Activated CD8-positive, alpha-beta T cell treated with anti-CD3 and anti-CD28 coated beads, Interleukin-2, amount 10 ng/mL, durations not matched to agents 7 days and 5 days (primary cell): ENCODE data around the gene FHIT. TPM values are rescaled to one million over a fixed set of nuclear protein-coding genes. Genes with fewer than 3 reads are reported as not detected.

Experiments
- ATAC-seq: fragments of 150-1000 bp; cut with Tn5 transposase; one replicate; pipeline ENCODE4 v1.10.0; 2021; ENCODE audit warnings: moderate library complexity
- CTCF ChIA-PET: fragments of 350-600 bp; sonication (Branson Sonifier 250); formaldehyde crosslinking; loops from one replicate; lab custom pipeline; 2021; ENCODE audit warnings: antibody characterized with exemption; lab: Charles Lee
- POLR2A ChIA-PET: fragments of 350-600 bp; sonication (Branson Sonifier 250); formaldehyde crosslinking; loops from one replicate; lab custom pipeline; 2021; ENCODE audit warnings: antibody characterized with exemption; lab: Charles Lee
- DNase-seq: peaks from one replicate; pipeline ENCODE4 v3.0.0-alpha.2; 2020
- H3K27ac Mint-ChIP-seq: one replicate; pipeline ENCODE4 v1.8.0; 2021; ENCODE audit warnings: mild to moderate bottlenecking, mixed read lengths
- H3K27me3 Mint-ChIP-seq: one replicate; pipeline ENCODE4 v1.8.0; 2021; ENCODE audit warnings: low read depth, mixed read lengths
- H3K36me3 Mint-ChIP-seq: one replicate; pipeline ENCODE4 v1.8.0; 2021; ENCODE audit warnings: low read depth, mixed read lengths
- H3K4me1 Mint-ChIP-seq: one replicate; pipeline ENCODE4 v1.8.0; 2021; ENCODE audit warnings: low read depth, mixed read lengths
- H3K4me3 Mint-ChIP-seq: one replicate; pipeline ENCODE4 v1.8.0; 2021; ENCODE audit warnings: mild to moderate bottlenecking, mixed read lengths
- H3K9me3 Mint-ChIP-seq: one replicate; pipeline ENCODE4 v1.8.0; 2022; ENCODE audit warnings: mixed read lengths; ENCODE audit not compliant: insufficient read depth
- total RNA-seq, 2 experiments: library from RNA; stranded (reverse); gene quantifications; one replicate each; pipeline ENCODE4 v1.2.3, GENCODE V29; 2021

Gene FHIT
- total RNA-seq, 2 experiments from 2014 or later, result 4.8 TPM

GRCh38 chr3:60603860-60604259 lies 647.4 kb downstream of the FHIT start:
- ChIA-PET POLR2A (no interaction called here), CTCF (no interaction called here)
- DNase-seq, result no peak
- H3K4me1 Mint-ChIP-seq, result peaks cover 6% of the 10 kb centered on the region
- H3K9me3 Mint-ChIP-seq, result no peaks in the 10 kb centered on the region
- no peak overlapping the region for H3K4me3 Mint-ChIP-seq
- ATAC-seq, result no peak
- H3K36me3 Mint-ChIP-seq, result no peaks in the 10 kb centered on the region
- no peak overlapping the region for H3K27ac Mint-ChIP-seq
- no peaks in the 10 kb centered on the region for H3K27me3 Mint-ChIP-seq

DNA sequence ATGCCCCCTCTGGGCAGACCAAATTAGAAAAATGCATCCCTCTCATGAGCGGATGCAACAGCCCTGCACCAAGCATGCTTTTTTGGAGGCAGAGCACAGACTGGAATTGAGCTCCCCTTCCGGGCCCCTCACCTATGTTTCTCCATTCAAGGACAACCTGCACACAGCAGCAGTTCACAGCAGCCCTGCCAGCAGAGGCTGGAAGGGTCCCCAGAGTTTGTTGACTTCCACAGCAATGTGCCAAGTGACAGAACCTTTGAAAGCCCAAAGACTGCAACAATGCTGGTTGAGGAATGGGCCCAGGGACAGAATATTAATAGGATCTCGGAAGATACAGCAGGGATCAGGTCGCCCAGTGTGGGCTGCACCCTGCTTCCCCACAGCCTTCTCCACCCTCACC lies 650.4 kb downstream of the FHIT start:
- CTCF ChIA-PET, result no interaction called here
- no peak for ATAC-seq
- no peak overlapping the region for H3K27ac Mint-ChIP-seq
- DNase-seq, result no peak
- H3K27me3 Mint-ChIP-seq, result no peaks in the 10 kb centered on the region
- peaks cover 6% of the 10 kb centered on the region for H3K4me1 Mint-ChIP-seq
- H3K36me3 Mint-ChIP-seq, result no peaks in the 10 kb centered on the region
- POLR2A ChIA-PET, result interaction anchor here (0.6 kb wide), 1 partner anchor 1346 kb away, joined by 4 read pairs; no protein-coding TSS in a partner anchor
- no peaks in the 10 kb centered on the region for H3K9me3 Mint-ChIP-seq
- H3K4me3 Mint-ChIP-seq, result no peak overlapping the region

DNA sequence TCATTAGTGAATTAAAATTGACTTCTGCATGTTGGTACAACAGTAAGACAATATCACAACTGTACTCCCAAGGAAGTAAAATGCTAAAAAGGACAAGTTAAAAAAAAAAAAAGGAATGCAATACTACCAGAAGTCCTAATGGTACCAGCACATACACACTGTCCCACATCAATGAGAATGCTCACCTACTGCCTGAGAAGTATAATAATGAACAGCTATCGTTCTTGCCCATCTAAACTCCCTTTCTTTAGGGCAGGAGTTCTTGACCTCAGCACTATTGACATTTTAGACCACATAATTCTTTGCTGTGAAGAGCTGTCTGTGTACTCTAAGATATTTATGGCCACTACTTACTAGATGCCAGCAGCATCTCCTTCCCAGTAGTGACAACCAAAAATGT lies 651.7 kb downstream of the FHIT start:
- H3K4me1 Mint-ChIP-seq, result peaks cover 6% of the 10 kb centered on the region
- DNase-seq (no peak), ATAC-seq (no peak)
- ChIA-PET POLR2A (no interaction called here), CTCF (no interaction called here)
- no peaks in the 10 kb centered on the region for H3K9me3 Mint-ChIP-seq
- no peaks in the 10 kb centered on the region for H3K27me3 Mint-ChIP-seq
- H3K4me3 Mint-ChIP-seq, result no peak overlapping the region
- H3K27ac Mint-ChIP-seq, result no peak overlapping the region
- no peaks in the 10 kb centered on the region for H3K36me3 Mint-ChIP-seq

- no peak for DNase-seq
- no peak overlapping the region for H3K27ac Mint-ChIP-seq
- no peaks in the 10 kb centered on the region for H3K27me3 Mint-ChIP-seq
- H3K4me1 Mint-ChIP-seq, result peaks cover 6% of the 10 kb centered on the region
- CTCF ChIA-PET, result no interaction called here
- H3K36me3 Mint-ChIP-seq, result no peaks in the 10 kb centered on the region
- POLR2A ChIA-PET, result no interaction called here
- no peak overlapping the region for H3K4me3 Mint-ChIP-seq
- no peaks in the 10 kb centered on the region for H3K9me3 Mint-ChIP-seq
- ATAC-seq, result no peak
Observed at GRCh38 chr3:60598671-60599070, 652.6 kb downstream of the FHIT start.

GRCh38 chr3:60594025-60594424 lies 657.2 kb downstream of the FHIT start:
- ChIA-PET CTCF (no interaction called here), POLR2A (no interaction called here)
- Mint-ChIP-seq H3K4me1 (no peaks in the 10 kb centered on the region), H3K27me3 (no peaks in the 10 kb centered on the region), H3K4me3 (no peak overlapping the region), H3K9me3 (no peaks in the 10 kb centered on the region), H3K36me3 (no peaks in the 10 kb centered on the region), H3K27ac (no peak overlapping the region)
- DNase-seq (no peak), ATAC-seq (no peak)

DNA sequence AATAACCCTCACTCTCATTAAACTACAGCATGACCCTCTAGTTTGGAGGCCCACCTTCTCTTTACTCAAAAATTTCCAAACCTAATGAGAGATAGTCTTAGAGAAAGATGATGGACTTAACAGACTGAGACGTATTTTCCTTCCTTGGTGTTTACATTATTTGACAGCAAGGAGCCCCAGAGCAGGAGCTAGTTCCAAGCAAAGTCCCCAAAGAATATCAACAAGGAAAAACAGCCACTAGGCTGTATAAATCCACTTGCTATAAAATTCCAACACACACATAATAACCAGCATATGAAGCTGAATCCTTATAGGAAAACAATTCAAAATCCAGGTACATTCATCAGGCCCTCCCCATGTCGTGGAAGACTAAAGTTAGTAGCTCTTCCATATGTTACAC lies 660.0 kb downstream of the FHIT start:
- Mint-ChIP-seq H3K36me3 (no peaks in the 10 kb centered on the region), H3K4me3 (no peak overlapping the region), H3K4me1 (no peaks in the 10 kb centered on the region), H3K27me3 (no peaks in the 10 kb centered on the region), H3K27ac (no peak overlapping the region), H3K9me3 (no peaks in the 10 kb centered on the region)
- ChIA-PET CTCF (interaction anchor here (1.9 kb wide), 1 partner anchor 9 kb away, joined by 4 read pairs; no protein-coding TSS in a partner anchor), POLR2A (no interaction called here)
- DNase-seq (no peak), ATAC-seq (no peak)

DNA sequence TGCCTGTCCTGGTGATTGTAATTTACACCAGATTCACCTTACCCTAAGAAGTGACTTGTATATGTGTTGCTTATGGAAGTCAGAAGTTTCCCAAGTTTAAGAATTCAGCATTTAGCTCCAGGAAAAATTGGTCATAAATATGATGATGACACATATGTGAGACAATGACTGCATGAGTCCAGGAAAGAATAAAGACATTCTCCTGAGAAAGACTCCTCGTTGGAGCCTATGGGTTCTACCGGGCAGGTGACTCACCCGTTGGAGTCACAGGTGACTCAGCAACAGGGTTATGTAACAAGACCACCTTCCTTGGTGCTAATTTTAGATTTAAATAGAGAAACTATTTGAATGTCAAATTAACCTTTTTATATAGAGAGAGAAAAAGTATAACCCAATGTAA lies 662.4 kb downstream of the FHIT start:
- Mint-ChIP-seq H3K9me3 (no peaks in the 10 kb centered on the region), H3K27ac (no peak overlapping the region), H3K4me1 (no peaks in the 10 kb centered on the region), H3K27me3 (no peaks in the 10 kb centered on the region), H3K36me3 (no peaks in the 10 kb centered on the region), H3K4me3 (no peak overlapping the region)
- ChIA-PET POLR2A (no interaction called here), CTCF (no interaction called here)
- DNase-seq, result no peak
- no peak for ATAC-seq

GRCh38 chr3:60585918-60586317 lies 665.3 kb downstream of the FHIT start:
- no peak for DNase-seq
- H3K9me3 Mint-ChIP-seq, result no peaks in the 10 kb centered on the region
- no peak overlapping the region for H3K27ac Mint-ChIP-seq
- no peak for ATAC-seq
- no peaks in the 10 kb centered on the region for H3K36me3 Mint-ChIP-seq
- H3K27me3 Mint-ChIP-seq, result no peaks in the 10 kb centered on the region
- ChIA-PET CTCF (no interaction called here), POLR2A (no interaction called here)
- no peaks in the 10 kb centered on the region for H3K4me1 Mint-ChIP-seq
- H3K4me3 Mint-ChIP-seq, result no peak overlapping the region

GRCh38 chr3:60584250-60584649 lies 667.0 kb downstream of the FHIT start:
- DNase-seq, result no peak
- Mint-ChIP-seq H3K27me3 (no peaks in the 10 kb centered on the region), H3K36me3 (no peaks in the 10 kb centered on the region), H3K9me3 (no peaks in the 10 kb centered on the region), H3K27ac (no peak overlapping the region), H3K4me1 (no peaks in the 10 kb centered on the region), H3K4me3 (no peak overlapping the region)
- ChIA-PET POLR2A (no interaction called here), CTCF (no interaction called here)
- ATAC-seq, result no peak

GRCh38 chr3:60582288-60582687 lies 669.0 kb downstream of the FHIT start:
- Mint-ChIP-seq H3K27ac (no peak overlapping the region), H3K4me1 (no peaks in the 10 kb centered on the region), H3K36me3 (no peaks in the 10 kb centered on the region), H3K27me3 (no peaks in the 10 kb centered on the region), H3K4me3 (no peak overlapping the region), H3K9me3 (no peaks in the 10 kb centered on the region)
- no peak for ATAC-seq
- CTCF ChIA-PET, result interaction anchor here (1.1 kb wide), 1 partner anchor 9 kb away, joined by 4 read pairs; no protein-coding TSS in a partner anchor
- POLR2A ChIA-PET, result no interaction called here
- no peak for DNase-seq

- Mint-ChIP-seq H3K4me3 (no peak overlapping the region), H3K9me3 (no peaks in the 10 kb centered on the region), H3K27ac (no peak overlapping the region), H3K27me3 (no peaks in the 10 kb centered on the region), H3K4me1 (no peaks in the 10 kb centered on the region), H3K36me3 (no peaks in the 10 kb centered on the region)
- POLR2A ChIA-PET, result no interaction called here
- ATAC-seq, result no peak
- DNase-seq, result no peak
- CTCF ChIA-PET, result no interaction called here
Observed at GRCh38 chr3:60580809-60581208, 670.4 kb downstream of the FHIT start.

GRCh38 chr3:60579734-60580133 lies 671.5 kb downstream of the FHIT start:
- H3K36me3 Mint-ChIP-seq, result no peaks in the 10 kb centered on the region
- ChIA-PET CTCF (no interaction called here), POLR2A (no interaction called here)
- no peaks in the 10 kb centered on the region for H3K4me1 Mint-ChIP-seq
- no peak for ATAC-seq
- no peak for DNase-seq
- no peak overlapping the region for H3K4me3 Mint-ChIP-seq
- no peaks in the 10 kb centered on the region for H3K27me3 Mint-ChIP-seq
- no peaks in the 10 kb centered on the region for H3K9me3 Mint-ChIP-seq
- H3K27ac Mint-ChIP-seq, result no peak overlapping the region

GRCh38 chr3:60578936-60579335 lies 672.3 kb downstream of the FHIT start:
- ChIA-PET CTCF (no interaction called here), POLR2A (no interaction called here)
- no peaks in the 10 kb centered on the region for H3K27me3 Mint-ChIP-seq
- no peak overlapping the region for H3K27ac Mint-ChIP-seq
- H3K4me3 Mint-ChIP-seq, result no peak overlapping the region
- DNase-seq (no peak), ATAC-seq (no peak)
- no peaks in the 10 kb centered on the region for H3K9me3 Mint-ChIP-seq
- H3K36me3 Mint-ChIP-seq, result no peaks in the 10 kb centered on the region
- H3K4me1 Mint-ChIP-seq, result no peaks in the 10 kb centered on the region
